SHP77 treated with DMSO at 0.1 percent for 48 hours (cell line): ENCODE results near the gene SUPT5H.
"Not testable (repeated sequence)": the region's sequence is repeated elsewhere in the genome, so short reads cannot be mapped to it uniquely, and the experiment has no call there.

Experiments used
- DNase-seq: peaks from one replicate; lab custom pipeline; 2025; lab: John Stamatoyannopoulos, UW

The SUPT5H gene

DNA sequence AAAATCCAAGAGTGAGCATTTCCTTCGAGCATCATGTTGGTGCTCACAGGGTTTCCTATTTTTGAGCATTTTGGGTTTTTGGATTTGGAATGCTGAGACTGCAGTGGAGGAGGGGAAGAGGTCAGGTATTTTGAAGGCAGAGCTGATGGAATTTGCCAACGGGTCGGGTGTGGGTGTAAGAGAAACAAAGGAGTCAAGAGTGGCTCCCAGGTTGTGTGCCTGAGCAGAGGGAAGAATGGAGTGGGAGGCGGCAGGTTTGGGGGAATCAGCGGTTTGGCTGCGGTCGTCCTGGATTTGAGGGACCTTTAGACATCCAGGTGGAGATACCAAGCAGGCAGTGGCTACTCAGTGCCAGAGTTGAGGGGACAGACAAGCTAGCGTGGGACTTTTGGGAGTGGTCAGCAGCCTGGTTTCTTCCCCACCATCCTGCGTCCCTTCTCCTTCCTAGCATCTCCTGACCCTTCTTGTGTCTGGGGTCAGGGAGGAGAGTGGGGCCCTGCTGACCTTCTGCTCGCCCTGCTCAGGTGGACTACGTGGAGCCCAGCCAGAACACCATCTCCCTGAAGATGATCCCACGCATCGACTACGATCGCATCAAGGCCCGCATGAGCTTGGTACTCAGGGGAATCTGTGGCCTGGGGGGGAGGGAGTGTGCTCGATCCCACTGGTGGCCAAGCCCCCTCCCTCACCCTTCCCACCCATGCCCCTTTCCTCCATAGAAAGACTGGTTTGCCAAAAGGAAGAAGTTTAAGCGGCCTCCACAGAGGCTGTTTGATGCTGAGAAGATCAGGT, 20.8 kb downstream of the SUPT5H start:
- DNase-seq = no peak

DNA sequence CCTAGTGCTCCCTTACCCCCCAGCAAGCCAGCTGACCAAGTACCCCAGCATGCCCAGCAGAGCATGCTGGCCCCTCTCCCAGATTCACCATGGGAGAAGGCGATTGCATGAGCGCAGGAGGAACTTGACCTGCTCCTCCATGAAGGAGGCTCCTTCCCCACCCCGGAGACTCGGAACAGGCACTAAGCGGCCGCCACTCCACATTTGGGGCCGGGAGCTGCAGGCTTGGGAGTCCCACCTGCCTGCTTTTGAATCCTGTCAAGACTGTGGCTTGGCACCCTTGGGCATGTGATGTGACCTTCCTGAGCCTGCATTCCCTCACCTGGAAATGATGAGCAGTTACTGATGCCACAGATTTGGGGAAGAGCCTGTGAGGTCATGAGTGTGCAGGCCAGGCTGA, 22.6 kb downstream of the SUPT5H start:
- no peak for DNase-seq

GRCh38 chr19:39469036-39469435, 23.7 kb downstream of the SUPT5H start:
- DNase-seq = no peak

GRCh38 chr19:39469567-39469966, 24.2 kb downstream of the SUPT5H start:
- no peak for DNase-seq

- no peak for DNase-seq
Observed at GRCh38 chr19:39470724-39471339, 25.4 kb downstream of the SUPT5H start.

- no peak for DNase-seq
Observed at GRCh38 chr19:39471756-39472536, 26.6 kb downstream of the SUPT5H start.

DNA sequence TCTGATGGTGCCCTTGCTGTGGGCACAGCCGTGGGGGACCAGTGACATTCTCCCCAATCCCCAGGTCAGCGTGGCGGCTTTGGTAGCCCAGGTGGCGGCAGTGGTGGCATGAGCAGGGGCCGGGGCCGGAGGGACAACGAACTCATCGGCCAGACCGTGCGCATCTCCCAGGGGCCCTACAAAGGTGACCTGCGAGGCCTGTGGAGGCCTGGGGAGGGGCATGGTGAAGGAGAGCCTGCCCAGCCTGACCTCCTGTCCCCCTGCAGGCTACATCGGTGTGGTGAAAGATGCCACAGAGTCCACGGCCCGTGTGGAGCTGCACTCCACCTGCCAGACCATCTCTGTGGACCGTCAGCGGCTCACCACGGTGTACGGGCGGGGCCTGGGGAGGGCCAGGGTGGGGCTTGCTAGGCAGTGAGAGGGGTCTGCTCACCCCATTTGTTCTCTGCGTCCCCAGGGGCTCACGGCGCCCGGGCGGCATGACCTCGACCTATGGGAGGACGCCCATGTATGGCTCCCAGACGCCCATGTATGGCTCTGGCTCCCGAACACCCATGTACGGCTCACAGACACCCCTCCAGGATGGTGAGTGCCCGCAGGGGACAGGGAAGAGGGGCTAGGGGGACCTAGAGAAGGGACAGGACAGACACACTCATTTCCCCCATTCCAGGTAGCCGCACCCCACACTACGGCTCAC, 27.5 kb downstream of the SUPT5H start:
- DNase-seq = no peak

GRCh38 chr19:39473443-39473960, 28.1 kb downstream of the SUPT5H start:
- no peak for DNase-seq

DNA sequence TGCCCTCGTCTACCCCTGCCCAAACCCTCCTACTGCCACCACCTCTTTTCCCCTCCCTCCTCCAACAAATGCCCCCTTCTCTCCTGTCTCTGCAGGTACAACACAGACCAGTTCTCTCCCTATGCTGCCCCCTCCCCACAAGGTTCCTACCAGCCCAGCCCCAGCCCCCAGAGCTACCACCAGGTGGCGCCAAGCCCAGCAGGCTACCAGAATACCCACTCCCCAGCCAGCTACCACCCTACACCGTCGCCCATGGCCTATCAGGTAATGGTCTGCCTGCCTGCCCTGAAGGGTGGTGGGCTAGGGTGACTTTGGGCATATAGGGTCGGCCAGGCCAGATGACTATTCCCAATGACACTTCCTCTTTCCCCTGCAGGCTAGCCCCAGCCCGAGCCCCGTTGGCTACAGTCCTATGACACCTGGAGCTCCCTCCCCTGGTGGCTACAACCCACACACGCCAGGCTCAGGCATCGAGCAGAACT, 28.8 kb downstream of the SUPT5H start:
- peak; percentile 29 for DNase-seq

GRCh38 chr19:39475748-39476147, 30.4 kb downstream of the SUPT5H start:
- DNase-seq = no peak

DNA sequence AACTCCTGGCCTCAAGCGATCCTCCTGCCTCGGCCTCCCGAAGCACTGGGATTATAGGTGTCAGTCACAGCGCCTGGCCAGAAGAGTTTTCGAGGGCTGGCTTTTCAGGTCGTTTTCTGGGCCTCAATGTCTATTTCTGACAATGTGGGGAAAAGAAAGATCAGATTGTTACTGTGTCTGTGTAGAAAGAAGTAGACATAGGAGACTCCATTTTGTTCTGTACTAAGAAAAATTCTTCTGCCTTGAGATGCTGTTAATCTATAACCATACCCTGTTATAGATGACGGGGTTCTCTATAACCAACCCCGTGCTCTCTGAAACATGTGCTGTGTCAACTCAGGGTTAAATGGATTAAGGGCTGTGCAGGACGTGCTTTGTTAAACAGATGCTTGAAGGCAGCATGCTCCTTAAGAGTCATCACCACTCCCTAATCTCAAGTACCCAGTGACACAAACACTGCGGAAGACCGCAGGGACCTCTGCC, 34.0 kb downstream of the SUPT5H start:
- not testable (repeated sequence) for DNase-seq

DNA sequence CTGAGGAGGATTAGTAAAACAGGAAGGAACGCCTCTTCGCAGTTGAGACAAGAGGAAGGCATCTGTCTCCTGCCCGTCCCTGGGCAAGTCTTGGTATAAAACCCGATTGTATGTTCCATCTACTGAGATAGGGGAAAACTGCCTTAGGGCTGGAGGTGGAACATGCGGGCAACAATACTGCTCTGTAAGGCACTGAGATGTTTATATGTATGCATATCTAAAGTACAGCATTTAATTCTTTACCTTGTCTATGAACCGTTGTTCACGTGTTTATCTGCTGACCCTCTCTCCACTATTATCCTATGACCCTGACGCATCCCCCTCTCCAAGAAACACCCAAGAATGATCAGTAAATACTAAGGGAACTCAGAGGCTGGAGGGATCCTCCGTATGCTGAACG, 34.5 kb downstream of the SUPT5H start:
- DNase-seq = no peak

GRCh38 chr19:39480337-39481228, 35.2 kb downstream of the SUPT5H start, which contains the start of gene TIMM50:
Gene TIMM50 (plus strand): TSS chr19:39480838. CDS start chr19:39480854, 16 bp downstream.
- peak; percentile 98 for DNase-seq

DNA sequence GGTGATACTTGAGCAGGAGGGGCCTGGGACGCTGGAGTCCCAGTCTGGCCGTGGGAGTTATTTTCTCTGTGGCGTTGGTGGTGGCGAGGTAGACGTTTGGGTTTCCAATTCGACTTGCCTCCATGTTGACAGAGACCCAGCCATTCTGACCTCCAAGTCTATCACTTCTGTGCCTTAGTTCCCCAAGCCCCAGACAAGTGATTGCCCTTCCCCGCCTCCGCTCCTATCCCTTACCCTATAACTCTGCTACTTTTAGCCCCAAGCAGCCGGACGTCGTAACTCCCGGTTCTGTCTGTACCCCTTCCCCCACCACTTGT, 35.8 kb downstream of the SUPT5H start:
- no peak for DNase-seq

GRCh38 chr19:39481676-39482075, 36.3 kb downstream of the SUPT5H start:
- no peak for DNase-seq

- no peak for DNase-seq
Observed at GRCh38 chr19:39483141-39483540, 37.8 kb downstream of the SUPT5H start.

DNA sequence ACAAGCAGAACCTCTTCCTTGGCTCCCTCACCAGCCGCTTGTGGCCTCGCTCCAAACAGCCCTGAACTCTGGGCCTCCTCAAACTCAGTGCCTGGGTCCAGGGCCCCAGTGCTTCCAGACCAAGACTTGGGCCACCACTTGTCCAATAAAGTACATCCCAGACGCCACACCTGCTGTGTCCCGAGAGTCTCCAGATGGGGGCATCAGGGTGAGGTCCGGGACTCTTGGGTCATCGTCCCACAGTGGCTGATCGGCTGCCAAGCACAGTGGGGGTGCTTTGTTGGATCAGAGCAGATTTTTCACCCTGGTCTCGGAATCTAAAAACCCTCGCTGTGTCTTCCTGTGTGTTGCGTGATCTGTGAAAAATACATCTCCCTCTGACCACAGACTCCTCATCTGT, 44.4 kb downstream of the SUPT5H start:
- DNase-seq = no peak

GRCh38 chr19:39492225-39492624, 46.8 kb downstream of the SUPT5H start:
- no peak for DNase-seq

DNA sequence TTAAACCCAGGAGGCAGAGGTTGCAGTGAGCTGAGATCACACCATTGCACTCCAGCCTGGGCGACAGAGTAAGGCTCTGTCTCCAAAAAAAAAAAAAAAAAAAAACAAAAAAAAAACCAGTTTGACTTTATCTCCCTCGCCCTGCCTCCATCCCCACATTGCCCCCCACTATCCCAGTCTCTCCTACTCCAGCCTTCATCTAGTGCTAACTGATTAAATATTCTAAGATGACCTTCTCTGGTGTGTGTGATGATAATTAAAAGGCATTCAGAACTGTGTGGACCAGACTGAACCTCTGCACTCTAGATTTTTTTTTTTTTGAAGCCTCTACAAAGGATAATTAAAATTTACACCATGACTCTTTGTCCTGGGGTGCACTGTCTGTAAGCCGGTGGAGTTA, 47.4 kb downstream of the SUPT5H start:
- no peak for DNase-seq

- DNase-seq = no peak
Observed at GRCh38 chr19:39494661-39495060, 49.3 kb downstream of the SUPT5H start.

GRCh38 chr19:39496063-39496462, 50.7 kb downstream of the SUPT5H start:
- DNase-seq = no peak
